Keratinocyte (primary cell): ENCODE measurements around the gene SPOCD1.

Experiments used
- CTCF ChIP-seq, 3 experiments: IDR thresholded peaks in 1 of 3; conservative IDR thresholded peaks in 1 of 3; optimal IDR thresholded peaks in 1 of 3; 2 replicates in 2 of 3; 3 replicates in 1 of 3; pipeline versions ENCODE3 to v1.5.1; 2011; ENCODE audit warnings: low read length in 3 of 3, mild to moderate bottlenecking in 3 of 3, moderate library complexity in 2 of 3, control low read depth in 1 of 3, inconsistent platforms in 1 of 3; ENCODE audit not compliant: insufficient read depth in 2 of 3; ENCODE audit errors: extremely low read depth in 1 of 3
- EZH2 ChIP-seq: IDR thresholded peaks from one replicate; pipeline ENCODE4 v1.6.1; 2012; ENCODE audit warnings: inconsistent platforms, mild to moderate bottlenecking, low read length, moderate library complexity

DNA sequence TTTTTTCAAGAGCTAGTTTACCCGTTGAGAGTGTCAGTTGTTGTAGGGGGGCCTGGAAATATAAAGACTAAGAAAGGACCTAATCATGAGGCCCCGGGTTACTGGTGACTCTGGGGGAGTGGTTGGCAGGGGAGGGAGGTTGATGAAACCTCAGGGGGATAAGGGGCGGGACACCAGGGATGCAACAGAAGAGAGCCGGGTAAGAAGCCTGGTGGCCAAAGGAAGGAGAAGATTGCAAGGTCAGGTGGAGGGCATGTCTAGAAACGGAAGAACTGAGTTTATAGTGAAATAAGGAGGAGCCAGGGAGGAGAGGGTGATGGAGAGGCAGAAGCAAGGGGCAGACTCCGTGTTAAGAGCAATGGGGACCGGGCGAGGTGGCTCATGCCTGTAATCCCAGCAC is 12.5 kb upstream of the SPOCD1 start:
- TF ChIP-seq CTCF (optimal IDR thresholded peaks at IDR 0.05 in 1 of 3, IDR thresholded peaks at IDR 0.05 in 1 of 3, conservative IDR thresholded peaks at IDR 0.05 in 1 of 3; ENCODE audit: extremely low read depth in 1 of 3, insufficient read depth in 2 of 3, low read length in 3 of 3) (no peak), EZH2 (no peak)
